Transverse colon (tissue), 4 donors: ENCODE measurements around the gene TMEM38A.

ENCODE experiments used
- POLR2A ChIP-seq: fragments of 450-650 bp; IDR thresholded peaks from one replicate; pipeline ENCODE4 v1.6.1; 2016; ENCODE audit warnings: antibody characterized with exemption, mild to moderate bottlenecking, moderate library complexity
- POLR2AphosphoS5 ChIP-seq, 3 donors: sonication (generic); formaldehyde crosslinking; IDR thresholded peaks; one replicate each; pipeline ENCODE4 v1.6.1; 2016; ENCODE audit warnings: antibody characterized with exemption in 3 of 3
- TF ChIP-seq, protein P1 (sequence below), 5 experiments: fragments of 200-600 bp in 3 of 5; fragments of 450-650 bp in 2 of 5; sonication (generic) in 3 of 5; IDR thresholded peaks; 1 replicate in 2 of 5; 2 replicates in 3 of 5; pipeline ENCODE4 v1.5.1; 2016 to 2017; ENCODE audit warnings: antibody characterized with exemption in 5 of 5, inconsistent platforms in 3 of 5, mild to moderate bottlenecking in 2 of 5, moderate library complexity in 1 of 5

DNA sequence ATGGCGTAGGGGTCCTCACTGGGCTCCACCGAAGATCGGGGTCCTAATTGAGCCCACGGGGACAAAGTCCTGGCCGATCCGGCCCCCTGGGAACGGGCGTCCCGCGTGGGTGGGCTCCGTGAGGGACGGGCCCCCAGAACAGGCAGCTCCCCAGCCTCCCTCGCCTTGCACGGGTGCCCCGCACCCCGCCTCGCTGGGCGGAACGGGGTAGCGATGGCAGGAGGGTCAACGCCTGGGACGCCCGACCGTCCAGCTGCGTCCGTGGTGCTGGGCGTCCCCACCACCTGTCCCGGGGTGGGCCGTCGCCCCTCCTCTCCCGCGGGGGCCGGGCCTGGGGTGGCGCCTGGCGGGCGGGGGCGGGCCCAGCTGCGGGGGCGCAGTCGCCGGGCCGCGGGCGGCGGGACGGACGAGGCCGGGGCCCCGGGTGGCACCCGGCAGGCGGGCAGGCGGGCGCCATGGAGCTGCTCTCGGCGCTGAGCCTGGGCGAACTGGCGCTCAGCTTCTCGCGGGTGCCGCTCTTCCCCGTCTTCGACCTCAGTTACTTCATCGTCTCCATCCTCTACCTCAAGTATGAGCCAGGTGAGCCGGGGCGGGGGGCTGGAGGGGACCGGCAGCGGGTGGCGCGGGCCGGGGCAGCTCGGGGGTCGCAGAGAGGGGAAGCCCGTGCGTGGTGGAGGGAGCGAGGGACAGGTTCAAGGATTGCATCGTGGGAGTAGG, at the start of gene TMEM38A:
- TF ChIP-seq, protein P1, sequence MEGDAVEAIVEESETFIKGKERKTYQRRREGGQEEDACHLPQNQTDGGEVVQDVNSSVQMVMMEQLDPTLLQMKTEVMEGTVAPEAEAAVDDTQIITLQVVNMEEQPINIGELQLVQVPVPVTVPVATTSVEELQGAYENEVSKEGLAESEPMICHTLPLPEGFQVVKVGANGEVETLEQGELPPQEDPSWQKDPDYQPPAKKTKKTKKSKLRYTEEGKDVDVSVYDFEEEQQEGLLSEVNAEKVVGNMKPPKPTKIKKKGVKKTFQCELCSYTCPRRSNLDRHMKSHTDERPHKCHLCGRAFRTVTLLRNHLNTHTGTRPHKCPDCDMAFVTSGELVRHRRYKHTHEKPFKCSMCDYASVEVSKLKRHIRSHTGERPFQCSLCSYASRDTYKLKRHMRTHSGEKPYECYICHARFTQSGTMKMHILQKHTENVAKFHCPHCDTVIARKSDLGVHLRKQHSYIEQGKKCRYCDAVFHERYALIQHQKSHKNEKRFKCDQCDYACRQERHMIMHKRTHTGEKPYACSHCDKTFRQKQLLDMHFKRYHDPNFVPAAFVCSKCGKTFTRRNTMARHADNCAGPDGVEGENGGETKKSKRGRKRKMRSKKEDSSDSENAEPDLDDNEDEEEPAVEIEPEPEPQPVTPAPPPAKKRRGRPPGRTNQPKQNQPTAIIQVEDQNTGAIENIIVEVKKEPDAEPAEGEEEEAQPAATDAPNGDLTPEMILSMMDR (IDR thresholded peaks at IDR 0.05): no peak
- TF ChIP-seq POLR2A: peak; percentile 27
- TF ChIP-seq POLR2AphosphoS5 (IDR thresholded peaks at IDR 0.05): peak in 2 of 3 donors; percentile 65 to 66
